AG04450 (cell line): ENCODE results near the gene HOXB7. TPM values are rescaled to one million over a fixed set of nuclear protein-coding genes. Genes with fewer than 3 reads are reported as not detected.
A peak's percentile ranks its signal among the peaks of the same experiment; 100 is the strongest.

Source experiments
- CTCF ChIA-PET: fragments of 300-600, 350-600 bp; formaldehyde crosslinking; extraction: SDS; loops from one replicate; lab custom pipeline; 2022; ENCODE audit warnings: antibody characterized with exemption, inconsistent platforms; lab: Charles Lee
- POLR2A ChIA-PET: fragments of 350-600 bp; formaldehyde crosslinking; extraction: SDS; loops from one replicate; lab custom pipeline; 2021; ENCODE audit warnings: antibody characterized with exemption, inconsistent platforms; lab: Yijun Ruan, JAX
- DNase-seq: peaks from one replicate; pipeline ENCODE4 v3.0.0-alpha.2; 2011; ENCODE audit warnings: low read depth, low spot score
- H3K27ac ChIP-seq: one replicate; pipeline ENCODE4 v1.5.1; 2012; ENCODE audit warnings: low read depth, low read length, control low read depth
- H3K27me3 ChIP-seq: one replicate; pipeline ENCODE4 v1.6.0; 2012; ENCODE audit warnings: low read length; ENCODE audit not compliant: control insufficient read depth, insufficient read depth
- H3K4me3 ChIP-seq: 2 replicates; pipeline ENCODE4 v1.5.1; 2011; ENCODE audit warnings: mild to moderate bottlenecking, low read depth, low read length, control low read depth
- H3K9me3 ChIP-seq: 2 replicates; pipeline ENCODE4 v1.5.1; 2012; ENCODE audit warnings: low read length; ENCODE audit not compliant: control insufficient read depth, insufficient read depth
- polyA plus RNA-seq: library from polyadenylated mRNA; depleted of rRNA; stranded (reverse); fragments of >200 nt; gene quantifications from 2 replicates; pipeline ENCODE4 v1.2.3, GENCODE V29; 2011
- TF ChIP-seq, protein P1 (sequence below): IDR thresholded peaks from 2 replicates; pipeline ENCODE4 v1.5.1; 2011; ENCODE audit warnings: low read depth, low read length, control low read depth, inconsistent platforms

The HOXB7 gene
- polyA plus RNA-seq, 1 experiment, result 11.3 TPM

DNA sequence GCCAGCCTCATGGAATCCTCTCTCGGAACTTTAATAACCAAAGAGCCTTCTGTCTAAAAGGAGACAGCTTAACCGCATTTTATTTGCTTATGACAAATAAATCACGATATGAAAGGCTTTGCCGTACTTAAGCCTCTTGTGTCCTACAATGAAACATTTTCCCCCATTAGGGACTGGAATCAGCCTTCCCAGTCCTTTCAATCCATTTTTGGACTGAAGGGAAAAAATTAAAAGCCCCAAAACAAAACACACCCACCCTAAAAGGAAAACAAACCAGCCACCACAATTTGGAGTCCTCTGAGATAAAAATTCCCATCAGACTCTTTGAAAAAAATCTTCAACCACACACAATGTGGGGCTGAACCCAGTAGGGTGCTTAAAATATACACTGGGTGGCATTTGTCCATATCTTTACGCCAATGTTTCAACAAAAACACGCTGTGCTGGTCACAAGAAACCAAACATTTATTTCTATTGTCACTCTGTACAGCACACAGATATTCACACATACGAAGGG is 35.7 kb downstream of the HOXB7 start:
- TF ChIP-seq, protein P1, sequence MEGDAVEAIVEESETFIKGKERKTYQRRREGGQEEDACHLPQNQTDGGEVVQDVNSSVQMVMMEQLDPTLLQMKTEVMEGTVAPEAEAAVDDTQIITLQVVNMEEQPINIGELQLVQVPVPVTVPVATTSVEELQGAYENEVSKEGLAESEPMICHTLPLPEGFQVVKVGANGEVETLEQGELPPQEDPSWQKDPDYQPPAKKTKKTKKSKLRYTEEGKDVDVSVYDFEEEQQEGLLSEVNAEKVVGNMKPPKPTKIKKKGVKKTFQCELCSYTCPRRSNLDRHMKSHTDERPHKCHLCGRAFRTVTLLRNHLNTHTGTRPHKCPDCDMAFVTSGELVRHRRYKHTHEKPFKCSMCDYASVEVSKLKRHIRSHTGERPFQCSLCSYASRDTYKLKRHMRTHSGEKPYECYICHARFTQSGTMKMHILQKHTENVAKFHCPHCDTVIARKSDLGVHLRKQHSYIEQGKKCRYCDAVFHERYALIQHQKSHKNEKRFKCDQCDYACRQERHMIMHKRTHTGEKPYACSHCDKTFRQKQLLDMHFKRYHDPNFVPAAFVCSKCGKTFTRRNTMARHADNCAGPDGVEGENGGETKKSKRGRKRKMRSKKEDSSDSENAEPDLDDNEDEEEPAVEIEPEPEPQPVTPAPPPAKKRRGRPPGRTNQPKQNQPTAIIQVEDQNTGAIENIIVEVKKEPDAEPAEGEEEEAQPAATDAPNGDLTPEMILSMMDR, result no peak
- H3K27me3 ChIP-seq, result no peaks in the 10 kb centered on the region
- POLR2A ChIA-PET, result interaction anchor here (1.0 to 3.1 kb wide), 3 partner anchors 13 to 25 kb away, joined by 3 to 11 read pairs (median 10); no protein-coding TSS in a partner anchor
- CTCF ChIA-PET, result interaction anchor here (0.6 to 1.2 kb wide), 2 partner anchors 15 to 19 kb away, joined by 4 read pairs; no protein-coding TSS in a partner anchor
- H3K4me3 ChIP-seq, result peak overlapping the region; percentile 90
- no peak for DNase-seq
- H3K27ac ChIP-seq, result peak overlapping the region; percentile 91
- H3K9me3 ChIP-seq, result no peaks in the 10 kb centered on the region

DNA sequence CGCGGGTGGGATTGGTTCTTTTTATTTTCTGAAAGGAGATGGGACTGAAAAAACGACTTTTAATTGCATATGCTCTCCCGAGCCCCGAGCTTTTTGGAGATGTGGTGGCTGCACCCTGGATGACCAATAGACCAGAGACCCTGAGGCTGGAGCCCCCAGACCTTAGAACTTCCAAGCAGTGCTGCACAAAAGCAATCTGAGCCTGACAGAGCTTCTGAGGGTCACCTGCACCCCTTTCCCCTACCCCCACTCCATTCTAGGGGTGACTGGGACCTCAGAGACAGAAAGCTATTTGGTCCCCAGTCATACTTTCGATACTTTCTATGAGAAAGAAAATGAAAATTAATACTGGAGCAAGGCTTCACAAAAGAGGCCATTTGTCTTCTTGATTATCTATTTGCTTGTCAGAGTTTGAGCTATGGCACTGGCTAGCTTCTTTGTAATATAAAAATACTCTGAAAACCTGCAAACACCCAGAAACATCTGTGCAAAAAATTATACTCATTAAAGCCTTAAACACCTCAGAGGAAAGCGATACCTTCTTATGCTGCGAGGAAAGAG is 36.2 kb downstream of the HOXB7 start:
- no peaks in the 10 kb centered on the region for H3K9me3 ChIP-seq
- H3K27ac ChIP-seq, result peak overlapping the region; percentile 91
- CTCF ChIA-PET, result interaction anchor here (0.6 to 1.2 kb wide), 3 partner anchors 15 to 21 kb away, joined by 3 to 4 read pairs (median 4); no protein-coding TSS in a partner anchor
- no peaks in the 10 kb centered on the region for H3K27me3 ChIP-seq
- TF ChIP-seq, protein P1, result no peak
- POLR2A ChIA-PET, result interaction anchor here (0.5 to 3.1 kb wide), 6 partner anchors 13 to 526 kb away, joined by 3 to 11 read pairs (median 5); partner anchors contain the start of gene NFE2L1
- no peak for DNase-seq
- peak overlapping the region; percentile 90 for H3K4me3 ChIP-seq

DNA sequence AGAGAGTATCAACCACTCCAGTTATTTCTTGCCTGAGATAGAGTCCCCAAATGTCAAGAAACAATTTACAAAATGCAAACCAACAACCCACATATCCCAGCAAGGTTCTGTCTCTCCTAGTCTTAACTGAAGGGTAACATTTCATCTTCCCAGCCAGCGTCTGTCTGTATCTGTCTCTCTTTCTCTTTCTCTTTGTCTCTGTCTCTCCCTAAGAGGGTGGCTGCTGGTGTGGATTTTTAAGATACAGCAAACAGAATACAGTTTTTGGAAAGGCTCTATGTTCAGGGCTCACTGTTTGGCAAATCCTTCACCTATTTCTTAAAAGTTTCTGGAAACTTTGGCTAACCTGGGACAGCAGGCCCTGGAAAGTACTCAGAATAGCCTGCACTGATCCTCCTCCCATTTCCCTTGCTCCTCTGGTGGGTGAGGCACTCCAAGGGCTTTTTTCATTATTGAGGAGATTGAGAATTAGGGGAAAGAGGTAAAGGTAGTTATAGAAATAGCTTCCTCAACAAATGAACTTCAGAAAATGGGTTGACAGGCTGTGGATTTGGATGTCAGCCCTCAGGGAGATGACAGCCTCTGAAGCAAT is 38.9 kb downstream of the HOXB7 start:
- no peak for DNase-seq
- Histone ChIP-seq H3K27ac (peak overlapping the region; percentile 94), H3K9me3 (no peaks in the 10 kb centered on the region), H3K27me3 (no peaks in the 10 kb centered on the region), H3K4me3 (peak overlapping the region; percentile 90)
- ChIA-PET POLR2A (interaction anchor here (4.5 kb wide), 1 partner anchor 16 kb away, joined by 40 read pairs; no protein-coding TSS in a partner anchor), CTCF (interaction anchor here (0.6 kb wide), 1 partner anchor 19 kb away, joined by 3 read pairs; no protein-coding TSS in a partner anchor)
- TF ChIP-seq, protein P1, result no peak

DNA sequence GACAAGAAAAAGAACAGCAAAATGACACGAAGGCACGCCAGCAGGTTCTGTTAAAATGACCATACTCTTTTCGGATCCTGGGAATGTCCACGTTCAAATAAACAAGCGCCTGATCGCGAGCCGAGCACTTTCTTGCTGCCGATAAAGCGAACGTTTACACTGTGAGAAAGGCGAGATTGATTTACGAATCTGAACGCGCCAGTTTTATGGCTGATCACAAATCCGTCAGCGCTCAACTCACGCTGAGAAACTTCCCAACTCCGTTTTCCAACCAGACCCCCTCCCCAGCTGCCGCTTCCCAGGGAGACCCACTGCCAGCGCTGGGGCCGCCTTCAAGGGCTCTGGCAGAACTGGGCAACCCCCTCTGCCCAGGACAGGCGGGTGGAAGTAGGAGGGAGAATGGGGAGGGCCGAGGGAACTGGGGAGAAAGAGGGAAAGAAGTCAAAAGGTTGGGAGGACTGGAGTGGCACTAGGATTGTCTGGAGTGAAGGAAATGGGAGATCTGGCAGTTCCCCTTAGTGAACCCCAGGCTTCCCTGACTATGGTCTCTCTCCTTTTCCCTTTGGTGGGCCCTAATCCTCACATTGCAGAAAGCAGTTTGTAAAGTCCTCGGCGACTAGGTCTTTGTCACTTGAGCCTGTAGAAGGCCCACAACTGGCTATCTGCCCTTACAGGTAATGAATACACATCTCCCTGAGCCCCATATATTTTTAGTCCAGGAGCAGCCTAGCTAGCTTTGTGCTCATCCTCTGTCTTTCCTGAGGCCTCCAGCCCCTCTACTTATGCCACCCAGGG is 39.6 kb downstream of the HOXB7 start:
- CTCF ChIA-PET, result interaction anchor here (0.5 kb wide), 1 partner anchor 498 kb away, joined by 6 read pairs; no protein-coding TSS in a partner anchor
- POLR2A ChIA-PET, result interaction anchor here (4.5 kb wide), 1 partner anchor 15 kb away, joined by 40 read pairs; no protein-coding TSS in a partner anchor
- no peak for DNase-seq
- Histone ChIP-seq H3K27me3 (no peaks in the 10 kb centered on the region), H3K4me3 (peak overlapping the region; percentile 90), H3K27ac (peak overlapping the region; percentile 94), H3K9me3 (no peaks in the 10 kb centered on the region)
- TF ChIP-seq, protein P1, result no peak
